Measurements from ENCODE around the gene RFX2. TPM values are rescaled to one million over a fixed set of nuclear protein-coding genes. Genes with fewer than 3 reads are reported as not detected.

The RFX2 gene
- total and polyA plus RNA-seq, 9 donors, result 5.9 to 31.2 (median 13.3) TPM

DNA sequence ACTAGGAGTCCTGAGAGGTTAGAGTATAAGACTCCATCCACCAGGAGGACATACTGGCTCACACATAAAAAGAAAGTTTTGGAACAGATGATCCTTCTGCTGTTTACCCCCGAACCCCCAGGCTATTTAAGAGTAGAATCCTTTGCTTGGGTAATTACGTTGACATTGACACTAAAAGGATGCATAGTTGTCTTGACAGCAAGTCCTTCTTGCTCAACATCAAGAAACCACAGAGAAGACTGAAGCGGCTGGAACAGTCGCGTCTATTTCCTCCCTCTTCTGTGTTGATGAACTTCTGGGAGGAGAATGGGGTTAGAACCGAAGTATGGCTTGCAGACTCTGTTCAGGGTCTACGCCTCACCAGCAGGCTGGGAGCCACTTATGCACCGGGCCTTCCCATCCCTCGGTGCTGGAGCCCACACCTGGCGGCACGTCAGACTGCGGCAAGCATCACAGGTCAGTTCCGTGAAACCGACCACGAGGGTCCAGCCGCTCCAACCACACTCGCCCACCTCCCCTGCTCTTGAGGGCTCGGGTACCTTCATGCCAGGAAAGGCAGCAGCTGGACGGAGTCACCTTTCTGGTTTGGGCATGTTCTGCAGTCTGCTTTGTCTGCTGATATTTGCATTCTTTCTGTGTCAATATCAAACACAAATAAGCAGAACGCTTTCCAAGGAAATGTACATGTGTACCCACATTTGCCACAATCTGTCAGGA is 90.0 kb downstream of the RFX2 start:
- no peak for DNase-seq
- Histone ChIP-seq H3K4me1 (ENCODE audit: insufficient read depth) (peaks cover 3% of the 10 kb centered on the region), H3K27ac (no peak overlapping the region), H3K27me3 (no peaks in the 10 kb centered on the region), H3K9me3 (no peaks in the 10 kb centered on the region), H3K4me3 (no peak overlapping the region), H3K36me3 (no peaks in the 10 kb centered on the region)
- TF ChIP-seq POLR2A (IDR thresholded peaks at IDR 0.05) (no peak), EP300 (IDR thresholded peaks at IDR 0.05) (no peak)
- TF ChIP-seq, protein P1, sequence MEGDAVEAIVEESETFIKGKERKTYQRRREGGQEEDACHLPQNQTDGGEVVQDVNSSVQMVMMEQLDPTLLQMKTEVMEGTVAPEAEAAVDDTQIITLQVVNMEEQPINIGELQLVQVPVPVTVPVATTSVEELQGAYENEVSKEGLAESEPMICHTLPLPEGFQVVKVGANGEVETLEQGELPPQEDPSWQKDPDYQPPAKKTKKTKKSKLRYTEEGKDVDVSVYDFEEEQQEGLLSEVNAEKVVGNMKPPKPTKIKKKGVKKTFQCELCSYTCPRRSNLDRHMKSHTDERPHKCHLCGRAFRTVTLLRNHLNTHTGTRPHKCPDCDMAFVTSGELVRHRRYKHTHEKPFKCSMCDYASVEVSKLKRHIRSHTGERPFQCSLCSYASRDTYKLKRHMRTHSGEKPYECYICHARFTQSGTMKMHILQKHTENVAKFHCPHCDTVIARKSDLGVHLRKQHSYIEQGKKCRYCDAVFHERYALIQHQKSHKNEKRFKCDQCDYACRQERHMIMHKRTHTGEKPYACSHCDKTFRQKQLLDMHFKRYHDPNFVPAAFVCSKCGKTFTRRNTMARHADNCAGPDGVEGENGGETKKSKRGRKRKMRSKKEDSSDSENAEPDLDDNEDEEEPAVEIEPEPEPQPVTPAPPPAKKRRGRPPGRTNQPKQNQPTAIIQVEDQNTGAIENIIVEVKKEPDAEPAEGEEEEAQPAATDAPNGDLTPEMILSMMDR (IDR thresholded peaks at IDR 0.05), result no peak
- intact Hi-C loops (cut with DNase I), result loop anchor here in 3 of 4 donors (5.0 to 10.0 kb wide), 2 partner anchors 33 to 236 kb away; partner anchors contain the start of gene PRR22 (in 1 of the 3)
- 87 to 93% (median 89%) methylated on average over 20 of the region's 20 CpGs for WGBS, 3 donors

DNA sequence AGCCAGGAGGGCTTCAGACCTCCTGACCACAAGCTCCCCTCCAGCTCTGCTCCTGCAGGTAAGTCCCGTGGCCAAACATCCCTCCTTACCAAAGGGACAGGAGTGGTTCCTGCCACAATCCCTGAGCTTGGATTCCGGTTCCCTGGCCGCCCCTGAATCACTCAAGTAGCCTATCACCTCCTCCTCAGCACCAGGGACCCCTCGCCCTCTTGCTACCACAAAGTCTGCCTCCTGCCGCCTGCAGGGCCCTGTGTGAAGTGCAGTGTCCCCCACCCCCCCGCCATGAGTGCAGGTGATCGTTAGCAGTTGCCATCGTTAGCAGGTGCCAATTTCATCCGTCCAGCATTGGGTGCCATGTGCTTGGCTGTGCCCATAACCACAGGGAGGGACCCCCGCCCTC is 91.5 kb downstream of the RFX2 start:
- WGBS, 3 donors, result 80 to 81% (median 81%) methylated on average over 10 of the region's 10 CpGs
- no peak for DNase-seq
- Histone ChIP-seq H3K27me3 (no peaks in the 10 kb centered on the region), H3K9me3 (no peaks in the 10 kb centered on the region), H3K4me1 (ENCODE audit: insufficient read depth) (peaks cover 3% of the 10 kb centered on the region), H3K27ac (no peak overlapping the region), H3K4me3 (no peak overlapping the region), H3K36me3 (no peaks in the 10 kb centered on the region)
- TF ChIP-seq, protein P1 (IDR thresholded peaks at IDR 0.05), result no peak
- no peak for TF ChIP-seq POLR2A (IDR thresholded peaks at IDR 0.05)
- no peak for TF ChIP-seq EP300 (IDR thresholded peaks at IDR 0.05)
- intact Hi-C loops (cut with DNase I), result no loop called here

DNA sequence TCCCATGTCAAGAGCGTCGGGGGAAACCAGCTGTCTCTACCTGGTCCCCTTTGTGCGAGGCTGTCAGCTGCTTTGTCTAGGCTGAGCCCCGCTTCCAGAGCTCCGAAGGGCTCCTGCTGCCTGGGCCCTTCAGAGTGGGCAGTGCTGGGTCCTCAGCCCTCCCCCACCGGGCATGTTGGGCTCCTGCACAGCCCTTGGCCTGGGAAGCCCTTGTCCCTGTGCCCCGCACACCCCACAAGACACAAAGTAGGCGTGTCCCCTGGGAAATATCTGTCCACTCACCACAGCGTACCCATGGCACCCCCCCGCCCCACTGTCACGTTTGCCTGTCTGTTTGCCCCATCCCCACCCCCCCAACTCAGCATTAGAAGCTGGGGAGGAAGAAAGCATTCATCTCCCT is 92.7 kb downstream of the RFX2 start:
- Histone ChIP-seq H3K36me3 (no peaks in the 10 kb centered on the region), H3K4me1 (ENCODE audit: insufficient read depth) (peaks cover 3% of the 10 kb centered on the region), H3K27me3 (no peaks in the 10 kb centered on the region), H3K27ac (no peak overlapping the region), H3K9me3 (no peaks in the 10 kb centered on the region), H3K4me3 (no peak overlapping the region)
- no peak for TF ChIP-seq EP300 (IDR thresholded peaks at IDR 0.05)
- TF ChIP-seq, protein P1 (IDR thresholded peaks at IDR 0.05), result no peak
- no peak for TF ChIP-seq POLR2A (IDR thresholded peaks at IDR 0.05)
- 89 to 92% (median 90%) methylated on average over 11 of the region's 11 CpGs for WGBS, 3 donors
- DNase-seq, result no peak
- intact Hi-C loops (cut with DNase I), result no loop called here

DNA sequence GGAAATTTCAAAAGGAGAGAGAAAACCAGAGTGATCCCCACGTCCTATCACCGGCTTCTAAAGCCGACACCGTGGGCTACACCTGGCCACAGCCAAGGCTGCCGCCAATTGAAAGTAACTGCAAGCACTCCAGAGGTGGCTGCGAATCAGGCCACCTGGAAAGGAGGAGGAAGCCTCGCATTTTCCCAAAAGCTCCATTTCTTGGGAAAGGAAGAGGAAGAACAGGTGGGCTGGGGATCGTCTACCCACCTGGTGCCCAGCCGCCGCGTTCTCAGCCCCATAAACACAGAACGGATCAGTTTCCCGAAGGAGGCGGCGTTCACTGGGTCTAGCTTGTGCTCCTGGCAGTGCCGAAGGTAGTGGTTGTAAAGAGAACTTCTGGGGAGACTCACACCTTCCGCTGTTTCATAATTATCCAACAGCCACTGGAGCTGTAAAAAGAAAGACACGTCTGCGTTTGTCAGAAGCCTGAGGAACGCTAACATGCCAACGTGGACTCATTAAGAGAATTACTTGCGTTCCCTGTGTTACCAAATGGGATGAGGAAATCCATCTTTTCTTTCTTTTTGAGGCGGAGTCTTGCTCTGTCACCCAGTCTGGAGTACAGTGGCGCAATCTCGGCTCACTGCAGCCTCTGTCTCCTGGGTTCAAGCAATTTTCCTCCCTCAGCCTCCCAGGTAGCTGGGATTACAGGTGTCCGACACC is 94.3 kb downstream of the RFX2 start:
- DNase-seq, result no peak
- Histone ChIP-seq H3K4me1 (ENCODE audit: insufficient read depth) (no peaks in the 10 kb centered on the region), H3K27ac (no peak overlapping the region), H3K36me3 (no peaks in the 10 kb centered on the region), H3K9me3 (no peaks in the 10 kb centered on the region), H3K27me3 (no peaks in the 10 kb centered on the region), H3K4me3 (no peak overlapping the region)
- WGBS, 3 donors, result 95 to 97% (median 96%) methylated on average over 26 of the region's 26 CpGs
- intact Hi-C loops (cut with DNase I), result no loop called here
- TF ChIP-seq, protein P1 (IDR thresholded peaks at IDR 0.05), result no peak
- no peak for TF ChIP-seq POLR2A (IDR thresholded peaks at IDR 0.05)
- TF ChIP-seq EP300 (IDR thresholded peaks at IDR 0.05), result no peak

Measured in ovary (tissue), 9 donors.